Neural cell (in vitro differentiated cells): ENCODE data around the gene E4F1.

Experiments
- CTCF ChIP-seq: fragments of 450-650 bp; IDR thresholded peaks from 2 replicates; pipeline ENCODE4 v1.5.1; 2014; ENCODE audit warnings: antibody characterized with exemption, mild to moderate bottlenecking, moderate library complexity; ENCODE audit not compliant: poor library complexity, severe bottlenecking
- EZH2 ChIP-seq: fragments of 200-600, 300-800 bp; shearing (Covaris generic), sonication (generic); IDR thresholded peaks from 2 replicates; pipeline ENCODE4 v1.6.1; 2014; ENCODE audit warnings: antibody characterized with exemption, low read length, borderline replicate concordance, mild to moderate bottlenecking; ENCODE audit not compliant: insufficient read depth, poor library complexity, severe bottlenecking
- RAD21 ChIP-seq: fragments of 450-650 bp; conservative IDR thresholded peaks from 2 replicates; pipeline ENCODE4 v1.6.1; 2014; ENCODE audit warnings: antibody characterized with exemption, mild to moderate bottlenecking, moderate library complexity
- TAF1 ChIP-seq: IDR thresholded peaks from 2 replicates; pipeline ENCODE4 v1.6.1; 2012; ENCODE audit warnings: low read depth

- no peak for TF ChIP-seq EZH2
- no peak for TF ChIP-seq TAF1
- TF ChIP-seq CTCF, result no peak
- TF ChIP-seq RAD21, result no peak
These were observed 39.0 kb upstream of the E4F1 start for GRCh38 chr16:2184346-2184745.
